NOMO-1 treated with dmso at 0.1 percent for 144 hours (cell line): ENCODE data around the gene TLR6.

Experiments used
- DNase-seq: peaks from one replicate; lab custom pipeline; 2025; ENCODE audit not compliant: unreplicated experiment; lab: John Stamatoyannopoulos, UW

TLR6 gene

GRCh38 chr4:38856524-38857337 is at the start of gene TLR6:
TLR6 (minus strand) TSS chr4:38856817; CDS start chr4:38829473, 27,344 bp downstream.
- peak; percentile 41 for DNase-seq

GRCh38 chr4:38905652-38906385 is 49.2 kb upstream of the TLR6 start:
- no peak for DNase-seq

- DNase-seq: no peak
These were observed 48.1 kb upstream of the TLR6 start for GRCh38 chr4:38904682-38905081.

GRCh38 chr4:38904090-38904666 is 47.6 kb upstream of the TLR6 start:
- no peak for DNase-seq

GRCh38 chr4:38902695-38903094 is 46.1 kb upstream of the TLR6 start:
- no peak for DNase-seq

- no peak for DNase-seq
These were observed 45.6 kb upstream of the TLR6 start for GRCh38 chr4:38902221-38902620.

GRCh38 chr4:38898245-38898644 is 41.6 kb upstream of the TLR6 start:
- no peak for DNase-seq

GRCh38 chr4:38896940-38897339 is 40.3 kb upstream of the TLR6 start:
- no peak for DNase-seq

GRCh38 chr4:38894322-38894982 is 37.8 kb upstream of the TLR6 start:
- no peak for DNase-seq

GRCh38 chr4:38891051-38891983 is 34.7 kb upstream of the TLR6 start:
- DNase-seq: no peak

- no peak for DNase-seq
These were observed 32.5 kb upstream of the TLR6 start for GRCh38 chr4:38889143-38889542.

- DNase-seq: no peak
These were observed 27.6 kb upstream of the TLR6 start for GRCh38 chr4:38884254-38884653.

- no peak for DNase-seq
These were observed 20.0 kb upstream of the TLR6 start for GRCh38 chr4:38876636-38877035.

GRCh38 chr4:38873290-38873944 is 16.8 kb upstream of the TLR6 start:
- DNase-seq: no peak

- DNase-seq: no peak
These were observed 16.0 kb upstream of the TLR6 start for GRCh38 chr4:38872620-38873019.

- DNase-seq: no peak
These were observed 15.0 kb upstream of the TLR6 start for GRCh38 chr4:38871593-38871992.

- DNase-seq: no peak
These were observed 13.6 kb upstream of the TLR6 start for GRCh38 chr4:38870098-38870808.

GRCh38 chr4:38869511-38869910 is 12.9 kb upstream of the TLR6 start:
- DNase-seq: no peak
